Measurements from ENCODE around the gene TUBD1.

- TF ChIP-seq CTCF (IDR thresholded peaks at IDR 0.05; ENCODE audit: insufficient read depth, low read length, poor library complexity, severe bottlenecking) (no peak), EZH2phosphoT487 (conservative IDR thresholded peaks at IDR 0.05; ENCODE audit: low read length) (no peak)
Measured at GRCh38 chr17:59877965-59878364, 14.8 kb downstream of the TUBD1 start.
